DND-41 (cell line): ENCODE results near the gene RNFT2.

ENCODE experiments used
- ATAC-seq: fragments of 200-7000 bp; cut with Tn5 transposase; 3 replicates; pipeline ENCODE4 v1.9.1; 2021; ENCODE audit warnings: low read depth; ENCODE audit not compliant: insufficient read depth
- DNase-seq: peaks from one replicate; pipeline ENCODE4 v3.0.0-alpha.2; 2020
- H2AFZ ChIP-seq: 2 replicates; pipeline ENCODE4 v1.6.0; 2012; ENCODE audit warnings: low read depth, low read length
- H3K27ac ChIP-seq: 2 replicates; pipeline ENCODE4 v1.5.1; 2012; ENCODE audit warnings: low read length, inconsistent platforms
- H3K27me3 ChIP-seq: fragments of 200-600 bp; sonication (generic); 2 replicates; pipeline ENCODE4 v1.6.0; 2012; ENCODE audit warnings: low read length, mild to moderate bottlenecking, inconsistent platforms; ENCODE audit not compliant: insufficient read depth, poor library complexity
- H3K36me3 ChIP-seq: 2 replicates; pipeline ENCODE4 v1.5.1; 2012; ENCODE audit warnings: low read length, inconsistent platforms; ENCODE audit not compliant: insufficient read depth
- H3K4me1 ChIP-seq: 2 replicates; pipeline ENCODE4 v1.5.1; 2012; ENCODE audit warnings: mild to moderate bottlenecking, low read length; ENCODE audit not compliant: insufficient read depth
- H3K4me2 ChIP-seq: 2 replicates; pipeline ENCODE4 v1.6.0; 2012; ENCODE audit warnings: mild to moderate bottlenecking, moderate library complexity, low read length, inconsistent platforms; ENCODE audit not compliant: insufficient read depth
- H3K4me3 ChIP-seq, 2 experiments: fragments of 200-600 bp in 1 of 2; shearing (Covaris generic) in 1 of 2; 2 replicates each; pipeline ENCODE4 v1.5.1; 2012 to 2016; ENCODE audit warnings: inconsistent platforms in 2 of 2, low read length in 2 of 2, mild to moderate bottlenecking in 2 of 2, low read depth in 1 of 2, moderate library complexity in 1 of 2
- H3K79me2 ChIP-seq: 2 replicates; pipeline ENCODE4 v1.6.0; 2012; ENCODE audit warnings: low read length, inconsistent platforms; ENCODE audit not compliant: insufficient read depth
- H3K9ac ChIP-seq: 2 replicates; pipeline ENCODE4 v1.6.0; 2012; ENCODE audit warnings: low read depth, mild to moderate bottlenecking, inconsistent platforms, low read length, moderate library complexity
- H3K9me3 ChIP-seq: 2 replicates; pipeline ENCODE4 v1.5.1; 2012; ENCODE audit warnings: low read length, moderate library complexity, mild to moderate bottlenecking, inconsistent platforms; ENCODE audit not compliant: insufficient read depth, severe bottlenecking
- H4K20me1 ChIP-seq: 2 replicates; pipeline ENCODE4 v1.6.0; 2012; ENCODE audit warnings: low read length; ENCODE audit not compliant: insufficient read depth
- EZH2 ChIP-seq: IDR thresholded peaks from 3 replicates; pipeline ENCODE4 v1.6.1; 2012; ENCODE audit warnings: borderline replicate concordance, low read depth, mild to moderate bottlenecking, moderate library complexity, low read length, inconsistent platforms; ENCODE audit not compliant: severe bottlenecking
- TF ChIP-seq, protein P1 (sequence below): IDR thresholded peaks from 2 replicates; pipeline ENCODE4 v1.5.1; 2012; ENCODE audit warnings: borderline replicate concordance, low read length, moderate library complexity, mild to moderate bottlenecking; ENCODE audit not compliant: poor library complexity, severe bottlenecking; ENCODE audit errors: extremely low read depth

Gene RNFT2

DNA sequence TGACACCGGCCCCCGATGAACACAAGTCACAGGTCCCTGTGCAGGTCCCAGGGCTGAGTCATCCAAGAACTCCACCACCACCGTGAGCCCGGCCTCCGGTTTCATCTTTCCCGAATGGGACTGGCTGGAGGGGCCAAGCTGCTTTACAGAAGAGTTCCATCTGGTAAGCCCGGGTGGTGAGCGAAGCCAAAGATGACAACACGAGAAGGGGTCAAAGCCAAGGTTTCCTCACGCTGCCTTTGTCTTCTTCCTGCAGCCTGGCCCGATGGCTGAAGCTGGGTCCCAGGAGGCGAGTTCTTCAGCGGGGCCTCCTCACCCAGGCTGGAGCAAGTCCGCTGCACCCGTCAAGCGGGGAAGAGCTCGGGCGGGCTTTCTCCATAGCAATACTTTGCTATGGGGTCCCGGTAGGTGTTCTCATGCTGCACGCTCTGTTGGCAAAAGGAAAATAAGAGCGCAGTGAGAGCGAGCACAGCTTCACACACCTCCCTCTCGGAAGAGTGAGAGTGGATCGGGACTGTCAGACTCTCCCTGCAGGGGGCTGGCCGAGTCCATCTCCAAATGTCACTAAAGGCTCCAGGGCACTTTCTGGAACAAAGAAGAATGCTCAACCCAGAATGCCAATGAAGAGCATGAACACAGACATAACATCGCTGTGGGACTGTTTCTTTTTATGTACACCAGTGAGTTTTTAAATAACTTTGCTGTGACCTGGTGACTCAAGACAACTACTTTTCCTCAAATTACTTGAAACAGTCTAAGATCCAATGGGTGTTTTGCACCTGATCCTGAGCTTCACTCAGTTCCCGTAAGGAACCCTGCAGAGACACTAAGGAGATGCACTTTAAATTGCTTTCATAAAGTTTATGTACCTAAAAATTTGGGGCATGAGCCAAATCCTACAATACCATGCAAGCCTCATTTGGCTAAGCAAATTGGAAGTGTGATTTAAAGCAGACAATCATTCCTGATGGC lies 20.4 kb upstream of the RNFT2 start:
- H3K9ac ChIP-seq, result no peak overlapping the region
- TF ChIP-seq, protein P1, sequence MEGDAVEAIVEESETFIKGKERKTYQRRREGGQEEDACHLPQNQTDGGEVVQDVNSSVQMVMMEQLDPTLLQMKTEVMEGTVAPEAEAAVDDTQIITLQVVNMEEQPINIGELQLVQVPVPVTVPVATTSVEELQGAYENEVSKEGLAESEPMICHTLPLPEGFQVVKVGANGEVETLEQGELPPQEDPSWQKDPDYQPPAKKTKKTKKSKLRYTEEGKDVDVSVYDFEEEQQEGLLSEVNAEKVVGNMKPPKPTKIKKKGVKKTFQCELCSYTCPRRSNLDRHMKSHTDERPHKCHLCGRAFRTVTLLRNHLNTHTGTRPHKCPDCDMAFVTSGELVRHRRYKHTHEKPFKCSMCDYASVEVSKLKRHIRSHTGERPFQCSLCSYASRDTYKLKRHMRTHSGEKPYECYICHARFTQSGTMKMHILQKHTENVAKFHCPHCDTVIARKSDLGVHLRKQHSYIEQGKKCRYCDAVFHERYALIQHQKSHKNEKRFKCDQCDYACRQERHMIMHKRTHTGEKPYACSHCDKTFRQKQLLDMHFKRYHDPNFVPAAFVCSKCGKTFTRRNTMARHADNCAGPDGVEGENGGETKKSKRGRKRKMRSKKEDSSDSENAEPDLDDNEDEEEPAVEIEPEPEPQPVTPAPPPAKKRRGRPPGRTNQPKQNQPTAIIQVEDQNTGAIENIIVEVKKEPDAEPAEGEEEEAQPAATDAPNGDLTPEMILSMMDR, result no peak
- TF ChIP-seq EZH2, result no peak
- H3K79me2 ChIP-seq, result no peaks in the 10 kb centered on the region
- H3K4me3 ChIP-seq, result no peak overlapping the region
- H3K27me3 ChIP-seq, result no peaks in the 10 kb centered on the region
- H3K9me3 ChIP-seq, result no peaks in the 10 kb centered on the region
- ATAC-seq, result no peak
- peaks cover 62% of the 10 kb centered on the region for H3K36me3 ChIP-seq
- H3K27ac ChIP-seq, result no peak overlapping the region
- H4K20me1 ChIP-seq, result no peaks in the 10 kb centered on the region
- no peak overlapping the region for H2AFZ ChIP-seq
- no peak for DNase-seq
- H3K4me2 ChIP-seq, result no peak overlapping the region
- H3K4me1 ChIP-seq, result no peaks in the 10 kb centered on the region

DNA sequence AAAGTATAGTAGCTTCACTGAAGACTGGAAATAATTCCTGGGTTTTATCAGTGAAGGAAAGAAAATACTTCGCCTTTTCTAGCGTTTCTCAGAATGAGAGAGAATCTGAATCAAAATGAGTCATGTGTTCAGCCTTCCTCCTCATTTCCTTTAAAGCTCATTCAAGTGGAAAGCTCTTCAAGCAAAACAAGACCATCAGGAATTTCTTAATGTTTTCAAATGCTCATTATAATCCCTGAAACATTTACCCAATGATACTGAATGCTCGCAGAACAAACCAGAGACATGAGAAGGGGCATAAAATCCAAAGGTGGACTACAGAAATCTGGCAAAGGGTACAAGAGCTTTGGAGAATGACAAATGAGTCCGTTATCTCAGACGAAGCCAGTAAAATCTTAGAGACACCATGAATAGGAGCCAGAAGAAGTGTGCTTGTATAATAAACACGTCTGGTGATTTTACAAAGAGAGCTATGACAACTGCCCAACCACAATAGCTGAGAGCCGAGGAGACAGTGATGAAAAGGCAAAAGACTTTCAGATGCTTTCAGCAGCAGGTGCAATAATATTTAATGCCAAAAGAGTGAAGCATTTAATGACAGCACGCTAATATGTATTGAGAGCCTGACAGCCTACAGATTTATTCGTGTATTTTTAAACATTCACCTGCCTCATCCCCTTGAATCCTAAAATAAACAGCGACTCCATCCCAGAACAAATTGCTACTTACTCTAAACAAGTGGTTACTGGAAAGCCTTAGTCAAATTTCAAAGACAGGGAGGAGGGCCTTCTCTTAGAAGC lies 19.3 kb upstream of the RNFT2 start:
- no peak overlapping the region for H3K4me2 ChIP-seq
- H3K4me1 ChIP-seq, result no peaks in the 10 kb centered on the region
- no peaks in the 10 kb centered on the region for H4K20me1 ChIP-seq
- H3K27ac ChIP-seq, result no peak overlapping the region
- DNase-seq (no peak), ATAC-seq (no peak)
- H3K27me3 ChIP-seq, result no peaks in the 10 kb centered on the region
- H3K4me3 ChIP-seq, result no peak overlapping the region
- H2AFZ ChIP-seq, result no peak overlapping the region
- H3K9me3 ChIP-seq, result no peaks in the 10 kb centered on the region
- no peak for TF ChIP-seq EZH2
- TF ChIP-seq, protein P1, result no peak
- peaks cover 67% of the 10 kb centered on the region for H3K36me3 ChIP-seq
- H3K9ac ChIP-seq, result no peak overlapping the region
- no peaks in the 10 kb centered on the region for H3K79me2 ChIP-seq

DNA sequence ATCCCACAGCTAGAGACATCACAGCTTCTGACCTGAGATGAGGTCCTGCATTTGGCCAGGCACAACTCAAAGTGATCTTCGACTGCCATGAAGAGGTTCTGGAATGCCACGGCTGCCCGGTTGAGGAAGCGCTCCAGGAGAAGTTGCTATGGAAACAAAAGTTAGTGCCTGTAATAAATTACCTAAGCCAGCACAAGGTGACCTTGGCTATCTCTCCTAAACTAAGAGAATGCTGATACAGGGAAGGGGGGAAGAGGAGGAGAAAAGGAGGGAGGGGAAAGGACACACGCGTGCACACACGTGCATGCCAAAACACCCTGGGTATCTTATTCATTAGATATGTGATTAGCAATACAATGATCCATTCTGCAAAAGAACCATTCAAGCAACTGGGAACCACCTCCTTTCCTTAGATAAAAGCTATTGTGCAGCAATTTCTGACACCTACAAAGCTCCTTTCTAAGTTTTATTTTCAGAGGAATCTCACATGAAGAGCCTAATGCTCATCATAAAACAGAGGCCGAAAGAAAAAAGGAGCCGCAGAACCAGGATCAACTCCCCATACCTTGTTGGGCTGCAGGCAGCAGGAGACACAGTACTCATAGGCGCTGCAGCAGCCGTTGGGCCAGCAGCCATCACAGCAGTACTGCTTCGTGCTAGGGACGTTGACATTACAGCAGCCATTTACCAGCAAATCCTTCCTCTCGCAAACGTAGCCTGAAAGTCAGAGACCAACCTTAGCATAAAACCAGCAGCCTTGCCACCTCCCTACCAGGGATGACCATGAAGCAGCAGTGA lies 18.2 kb upstream of the RNFT2 start:
- Histone ChIP-seq H3K4me3 (no peak overlapping the region), H4K20me1 (no peaks in the 10 kb centered on the region), H3K4me2 (no peak overlapping the region), H3K27ac (no peak overlapping the region), H3K9ac (no peak overlapping the region), H3K4me1 (no peaks in the 10 kb centered on the region), H3K79me2 (0 out of 2 replicates have a peak, but pooled peaks cover 5% of the 10 kb centered on the region), H3K9me3 (no peaks in the 10 kb centered on the region), H3K36me3 (peaks cover 63% of the 10 kb centered on the region), H2AFZ (no peak overlapping the region), H3K27me3 (no peaks in the 10 kb centered on the region)
- no peak for DNase-seq
- no peak for TF ChIP-seq EZH2
- TF ChIP-seq, protein P1, result no peak
- ATAC-seq, result no peak
